SK-N-SH (cell line): Measurements from ENCODE around the gene INTS11.

Experiments used
- CTCF ChIP-seq: fragments of 200-600 bp; sonication (generic); IDR thresholded peaks from 2 replicates; pipeline ENCODE4 v1.6.1; 2017; ENCODE audit warnings: antibody characterized with exemption, mild to moderate bottlenecking, moderate library complexity
- RAD21 ChIP-seq: IDR thresholded peaks from 2 replicates; pipeline ENCODE4 v1.6.1; 2012; ENCODE audit warnings: mild to moderate bottlenecking, low read length
- TCF12 ChIP-seq: IDR thresholded peaks from 2 replicates; pipeline ENCODE4 v1.4.0; 2012

- TF ChIP-seq CTCF = no peak
- TF ChIP-seq RAD21 = no peak
- TF ChIP-seq TCF12 = no peak
Observed at GRCh38 chr1:1327291-1327690, 2.8 kb upstream of the INTS11 start.
